ENCODE data around the gene PSMB7.
"Not testable (repeated sequence)": the region's sequence is repeated elsewhere in the genome, so short reads cannot be mapped to it uniquely, and the experiment has no call there.

Gene PSMB7

GRCh38 chr9:124438091-124438490, 22.8 kb upstream of the PSMB7 start:
- TF ChIP-seq, protein P1, sequence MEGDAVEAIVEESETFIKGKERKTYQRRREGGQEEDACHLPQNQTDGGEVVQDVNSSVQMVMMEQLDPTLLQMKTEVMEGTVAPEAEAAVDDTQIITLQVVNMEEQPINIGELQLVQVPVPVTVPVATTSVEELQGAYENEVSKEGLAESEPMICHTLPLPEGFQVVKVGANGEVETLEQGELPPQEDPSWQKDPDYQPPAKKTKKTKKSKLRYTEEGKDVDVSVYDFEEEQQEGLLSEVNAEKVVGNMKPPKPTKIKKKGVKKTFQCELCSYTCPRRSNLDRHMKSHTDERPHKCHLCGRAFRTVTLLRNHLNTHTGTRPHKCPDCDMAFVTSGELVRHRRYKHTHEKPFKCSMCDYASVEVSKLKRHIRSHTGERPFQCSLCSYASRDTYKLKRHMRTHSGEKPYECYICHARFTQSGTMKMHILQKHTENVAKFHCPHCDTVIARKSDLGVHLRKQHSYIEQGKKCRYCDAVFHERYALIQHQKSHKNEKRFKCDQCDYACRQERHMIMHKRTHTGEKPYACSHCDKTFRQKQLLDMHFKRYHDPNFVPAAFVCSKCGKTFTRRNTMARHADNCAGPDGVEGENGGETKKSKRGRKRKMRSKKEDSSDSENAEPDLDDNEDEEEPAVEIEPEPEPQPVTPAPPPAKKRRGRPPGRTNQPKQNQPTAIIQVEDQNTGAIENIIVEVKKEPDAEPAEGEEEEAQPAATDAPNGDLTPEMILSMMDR (IDR thresholded peaks at IDR 0.05; ENCODE audit: low read length, missing control alignments): no peak
- no peak for DNase-seq (ENCODE audit: low read depth)
- no peak overlapping the region for H3K4me3 ChIP-seq (replicated peaks; ENCODE audit: low read depth, low read length)

- no peak overlapping the region for H3K4me3 ChIP-seq (replicated peaks; ENCODE audit: low read depth, low read length)
- DNase-seq (ENCODE audit: low read depth): no peak
- TF ChIP-seq, protein P1 (IDR thresholded peaks at IDR 0.05; ENCODE audit: low read length, missing control alignments): no peak
These were observed 21.8 kb upstream of the PSMB7 start for GRCh38 chr9:124437086-124437485.

DNA sequence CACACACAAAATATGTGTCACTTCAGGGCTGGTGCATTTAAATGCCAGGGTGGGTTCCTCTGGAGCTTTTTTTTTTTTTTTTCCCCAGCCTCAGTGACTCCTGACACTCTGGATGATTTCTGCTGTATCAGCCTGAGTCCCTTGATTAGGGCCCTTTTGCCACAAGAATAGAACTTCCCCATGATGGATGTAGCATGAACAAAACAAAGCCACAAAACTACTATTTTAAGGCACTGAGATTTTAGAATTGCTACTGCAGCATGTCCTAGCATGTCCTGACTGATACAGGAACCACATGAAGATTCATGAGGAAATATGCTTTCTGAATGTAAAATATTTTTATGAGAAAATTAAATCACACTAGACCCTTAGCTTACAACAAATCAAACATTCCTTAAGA, 21.1 kb upstream of the PSMB7 start:
- no peak for DNase-seq (ENCODE audit: low read depth)
- TF ChIP-seq, protein P1 (IDR thresholded peaks at IDR 0.05; ENCODE audit: low read length, missing control alignments): no peak
- no peak overlapping the region for H3K4me3 ChIP-seq (replicated peaks; ENCODE audit: low read depth, low read length)

DNA sequence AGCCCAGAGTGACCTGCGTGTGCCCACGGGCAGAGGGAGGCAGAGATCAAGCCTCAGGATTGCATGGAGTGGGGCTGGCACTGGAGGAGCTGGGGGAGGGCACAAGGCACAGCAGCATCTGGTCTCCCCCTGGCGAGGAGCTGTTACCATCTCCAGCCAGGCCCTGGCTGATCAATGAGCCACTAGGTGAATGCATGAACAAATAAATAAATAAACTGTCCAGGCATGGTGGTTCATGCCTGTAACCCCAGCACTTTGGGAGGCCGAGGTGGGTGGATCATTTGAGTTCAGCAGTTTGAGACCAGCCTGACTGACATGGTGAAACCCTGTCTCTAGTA, 14.3 kb upstream of the PSMB7 start:
- DNase-seq (ENCODE audit: low read depth): no peak
- TF ChIP-seq, protein P1 (IDR thresholded peaks at IDR 0.05; ENCODE audit: low read length, missing control alignments): no peak
- no peak overlapping the region for H3K4me3 ChIP-seq (replicated peaks; ENCODE audit: low read depth, low read length)

- TF ChIP-seq, protein P1 (IDR thresholded peaks at IDR 0.05; ENCODE audit: low read length, missing control alignments): no peak
- no peak for DNase-seq (ENCODE audit: low read depth)
- no peak overlapping the region for H3K4me3 ChIP-seq (replicated peaks; ENCODE audit: low read depth, low read length)
These were observed 13.7 kb upstream of the PSMB7 start for GRCh38 chr9:124428751-124429529.

DNA sequence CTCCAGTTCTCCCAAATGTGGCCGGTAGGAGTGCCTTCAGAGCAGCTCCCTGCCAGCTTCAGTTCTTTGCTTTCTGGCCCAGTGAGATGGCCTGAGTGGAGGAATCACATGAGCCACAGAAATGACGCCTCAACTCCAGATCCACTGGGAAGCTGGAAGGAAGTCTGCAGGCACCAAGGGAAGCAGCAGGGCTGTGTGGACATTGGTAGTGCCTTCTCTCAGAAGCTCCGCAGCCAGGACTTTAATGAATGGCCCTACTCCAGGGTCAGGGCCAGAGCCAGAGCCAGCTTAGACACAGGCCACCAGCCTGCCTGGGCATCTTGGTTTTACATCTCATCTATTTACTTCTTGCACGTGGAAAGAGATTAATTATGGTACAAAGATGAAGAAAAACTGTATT, 12.0 kb upstream of the PSMB7 start:
- TF ChIP-seq, protein P1 (IDR thresholded peaks at IDR 0.05; ENCODE audit: low read length, missing control alignments): no peak

GRCh38 chr9:124426361-124426760, 11.1 kb upstream of the PSMB7 start:
- no peak for DNase-seq (ENCODE audit: low read depth)
- H3K4me3 ChIP-seq (replicated peaks; ENCODE audit: low read depth, low read length): no peak overlapping the region
- TF ChIP-seq, protein P1 (IDR thresholded peaks at IDR 0.05; ENCODE audit: low read length, missing control alignments): no peak

More for the DNA sequence above, 12.0 kb upstream of the PSMB7 start:
- no peak overlapping the region for H3K4me3 ChIP-seq (replicated peaks; ENCODE audit: low read depth, low read length)
- DNase-seq (ENCODE audit: low read depth): no peak

GRCh38 chr9:124425733-124426132, 10.5 kb upstream of the PSMB7 start:
- not testable (repeated sequence) for H3K4me3 ChIP-seq (replicated peaks; ENCODE audit: low read depth, low read length); DNase-seq (ENCODE audit: low read depth)
